GM18873 (cell line): ENCODE data around the gene SLF1.
"Not testable (repeated sequence)": the region's sequence is repeated elsewhere in the genome, so short reads cannot be mapped to it uniquely, and the experiment has no call there.

Experiments used
- ATAC-seq: cut with Tn5 transposase; IDR thresholded peaks from one replicate; pipeline ENCODE4 v1.9.1; 2021; ENCODE audit warnings: mild to moderate bottlenecking, moderate library complexity, moderate number of reproducible peaks; ENCODE audit not compliant: unreplicated experiment, low FRiP score

SLF1 gene

GRCh38 chr5:94618493-94619328, at the start of gene SLF1, which contains the start of gene KIAA0825:
Gene SLF1, plus strand, starts transcription at chr5:94618669. Its CDS starts 10,142 bp downstream, at chr5:94628811.
Gene KIAA0825, minus strand, starts transcription at chr5:94618604. Its CDS starts 81,478 bp downstream, at chr5:94537126.
- ATAC-seq, result peak; percentile 97

- ATAC-seq, result no peak
Measured at GRCh38 chr5:94571415-94571814, 47.1 kb upstream of the SLF1 start.

DNA sequence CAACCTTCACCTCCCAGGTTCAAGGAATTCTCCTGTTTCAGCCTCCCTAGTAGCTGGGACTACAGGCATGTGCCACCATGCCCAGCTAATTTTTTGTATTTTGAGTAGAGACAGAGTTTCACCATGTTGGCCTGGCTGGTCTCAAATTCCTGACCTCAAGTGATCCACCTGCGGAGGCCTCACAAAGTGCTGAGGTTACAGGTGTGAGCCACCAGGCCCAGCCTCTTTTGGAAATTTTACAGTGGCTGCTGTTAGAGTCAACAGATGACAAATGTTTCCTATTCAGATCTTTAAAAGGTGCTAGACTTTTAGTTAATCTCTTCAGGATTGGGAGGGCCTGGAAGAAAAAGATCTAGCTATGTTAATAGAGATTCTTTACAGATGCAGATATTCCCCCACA, 45.1 kb upstream of the SLF1 start:
- ATAC-seq, result not testable (repeated sequence)

GRCh38 chr5:94575196-94575595, 43.3 kb upstream of the SLF1 start:
- ATAC-seq, result no peak

GRCh38 chr5:94577466-94578245, 40.8 kb upstream of the SLF1 start:
- ATAC-seq, result peak; percentile 86

- no peak for ATAC-seq
Measured at GRCh38 chr5:94595281-94595840, 23.1 kb upstream of the SLF1 start.

DNA sequence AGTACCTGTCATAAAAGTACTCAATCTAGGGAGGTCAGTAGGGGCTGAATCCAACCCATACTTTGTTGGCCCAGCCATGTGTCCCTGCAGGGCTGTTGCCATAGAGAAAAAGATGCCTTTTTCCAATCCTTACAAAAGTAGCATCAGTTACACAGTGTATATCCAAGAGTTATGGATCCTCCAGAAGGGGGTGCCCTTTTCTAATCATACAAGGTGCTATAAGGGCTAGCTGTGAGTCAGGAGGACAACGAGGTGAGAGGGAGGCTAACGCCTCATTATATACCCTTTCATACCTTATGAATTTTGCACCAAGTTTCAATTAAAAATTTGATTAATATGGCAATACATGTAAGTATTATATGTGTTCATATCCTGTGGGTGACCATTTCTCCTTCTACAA, 4.9 kb upstream of the SLF1 start:
- ATAC-seq, result no peak

GRCh38 chr5:94614156-94614805, 4.2 kb upstream of the SLF1 start:
- no peak for ATAC-seq

DNA sequence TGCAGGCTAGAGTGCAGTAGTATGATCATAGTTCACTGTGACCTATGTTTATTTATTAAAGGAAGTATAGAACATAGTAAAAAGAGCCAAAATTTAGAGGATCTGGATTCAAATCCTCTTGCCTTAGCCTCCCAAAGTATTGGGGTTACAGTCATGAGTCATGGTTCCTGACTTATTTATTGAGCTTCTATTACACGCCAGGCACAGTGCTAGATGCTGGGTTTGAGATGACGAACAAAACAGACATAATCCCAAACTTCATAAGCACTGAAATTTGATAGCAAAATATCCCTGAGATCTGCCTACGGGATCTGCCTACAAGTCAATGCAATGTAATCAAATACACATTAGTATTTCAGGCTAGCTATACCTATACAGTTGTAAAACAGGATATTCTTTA, 2.6 kb upstream of the SLF1 start:
- no peak for ATAC-seq

DNA sequence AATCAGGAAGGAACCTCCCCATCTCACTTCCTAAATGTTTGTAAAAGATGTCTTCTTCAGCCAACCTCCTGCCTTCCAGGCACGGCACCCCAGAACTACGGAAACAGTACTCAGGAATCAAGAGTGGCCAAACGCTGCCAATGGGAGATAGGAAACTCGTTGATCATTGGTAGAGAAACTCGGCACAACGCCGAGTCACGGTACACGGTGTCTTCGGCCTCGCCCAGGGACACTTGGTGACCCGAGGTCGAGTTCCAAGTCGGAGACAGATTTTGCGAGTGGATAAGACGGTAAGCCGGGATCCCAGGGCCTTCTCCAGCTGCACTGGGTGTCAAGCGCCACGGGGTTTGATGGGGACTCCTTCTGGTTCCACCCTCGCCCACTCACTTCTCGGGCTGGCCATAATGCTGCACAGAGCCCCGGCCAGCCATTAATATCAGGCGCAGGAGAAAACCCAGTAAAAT, 408 bp upstream of the SLF1 start:
- ATAC-seq, result no peak

DNA sequence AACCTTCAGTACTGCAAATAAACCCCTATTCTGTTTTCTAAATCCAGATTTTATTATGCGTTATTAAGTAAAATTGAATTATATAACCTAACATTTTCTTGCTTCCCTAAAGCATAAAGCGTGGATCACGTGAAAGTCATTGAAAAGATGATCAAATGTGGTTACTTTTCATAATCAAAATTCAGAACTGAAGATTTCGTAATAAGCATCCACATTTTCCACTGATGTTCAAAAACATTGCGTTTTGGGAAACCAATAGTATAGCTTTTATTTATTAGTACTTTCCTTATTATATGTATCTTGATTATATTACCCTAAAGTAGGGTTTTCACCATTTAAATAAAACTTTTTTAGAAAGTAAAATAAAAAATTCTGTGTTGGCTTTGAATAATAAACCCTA, 1.8 kb downstream of the SLF1 start:
- ATAC-seq, result no peak

GRCh38 chr5:94621763-94622162, 3.3 kb downstream of the SLF1 start:
- ATAC-seq, result no peak

- ATAC-seq, result no peak
Measured at GRCh38 chr5:94623011-94623410, 4.5 kb downstream of the SLF1 start.

- ATAC-seq, result no peak
Measured at GRCh38 chr5:94623877-94624276, 5.4 kb downstream of the SLF1 start.

DNA sequence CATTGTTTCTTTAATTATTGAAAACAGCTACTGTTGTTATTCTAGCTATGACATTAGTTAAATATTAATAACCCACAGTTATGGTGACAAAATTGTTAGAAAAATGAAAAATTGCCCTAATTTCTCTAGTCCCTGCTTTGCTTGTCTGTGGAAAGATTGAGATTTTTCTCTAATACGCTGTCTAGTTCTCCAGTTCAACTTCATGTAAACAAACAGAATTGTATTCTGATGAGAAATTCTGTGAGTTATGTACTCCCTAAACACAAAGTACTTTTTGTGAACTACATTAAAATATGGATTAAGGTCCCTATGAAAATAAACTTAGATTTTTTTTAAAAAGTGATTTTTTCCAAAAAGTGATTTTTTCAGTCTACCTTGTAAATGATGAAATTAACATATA, 8.7 kb downstream of the SLF1 start:
- no peak for ATAC-seq

GRCh38 chr5:94632024-94632423, 13.6 kb downstream of the SLF1 start:
- peak; percentile 97 for ATAC-seq

GRCh38 chr5:94640176-94640575, 21.7 kb downstream of the SLF1 start:
- ATAC-seq, result no peak

GRCh38 chr5:94645053-94645452, 26.6 kb downstream of the SLF1 start:
- no peak for ATAC-seq

DNA sequence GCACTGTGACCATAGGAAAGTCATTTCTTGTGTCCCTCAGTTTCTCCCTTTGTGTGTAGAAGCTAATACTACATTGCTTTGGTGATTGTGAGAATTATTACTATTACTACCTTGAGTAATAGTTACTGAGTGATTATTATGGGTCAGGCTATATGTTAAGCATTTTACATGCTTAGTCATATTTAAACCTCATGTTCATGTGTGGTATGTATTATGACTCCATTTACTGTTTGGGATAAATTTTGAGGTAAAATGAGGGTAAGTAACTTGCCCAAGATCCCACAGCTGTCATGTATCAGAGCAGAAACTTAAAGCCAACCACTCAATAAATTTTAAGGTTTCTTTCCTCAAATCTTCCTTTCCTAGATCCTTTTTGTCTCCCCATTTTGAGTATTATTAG, 28.3 kb downstream of the SLF1 start:
- ATAC-seq, result no peak

GRCh38 chr5:94649874-94650273, 31.4 kb downstream of the SLF1 start:
- ATAC-seq, result no peak

DNA sequence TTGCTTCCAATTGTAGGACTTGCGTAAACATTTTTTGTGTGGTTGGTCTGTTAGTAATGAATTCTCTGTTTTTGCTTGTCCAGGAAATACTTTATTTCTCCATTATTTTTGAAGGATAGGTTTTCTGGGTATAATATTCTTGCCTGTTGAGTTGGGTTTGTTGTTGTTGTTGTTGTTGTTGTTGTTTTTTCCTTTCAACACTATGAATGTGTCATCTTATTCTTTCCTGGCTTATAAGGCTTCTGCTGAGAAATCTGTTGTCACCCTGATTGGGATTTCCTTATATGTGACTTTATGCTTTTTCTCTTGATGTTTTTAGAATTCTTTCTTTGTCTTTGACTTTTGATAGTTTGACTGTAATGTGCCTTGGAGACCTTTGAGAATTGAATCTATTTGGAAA, 39.8 kb downstream of the SLF1 start:
- no peak for ATAC-seq
